ENCODE measurements around the gene PRMT3.

Gene PRMT3

GRCh38 chr11:20357150-20357549 is 30.4 kb upstream of the PRMT3 start:
- no peak for TF ChIP-seq CTCF (IDR thresholded peaks at IDR 0.05)

GRCh38 chr11:20360650-20361049 is 26.9 kb upstream of the PRMT3 start:
- no peak for TF ChIP-seq CTCF (IDR thresholded peaks at IDR 0.05)

- TF ChIP-seq CTCF (IDR thresholded peaks at IDR 0.05) = no peak
Observed at GRCh38 chr11:20362481-20362880, 25.0 kb upstream of the PRMT3 start.

GRCh38 chr11:20363149-20363499 is 24.4 kb upstream of the PRMT3 start:
- TF ChIP-seq CTCF (IDR thresholded peaks at IDR 0.05) = no peak

- TF ChIP-seq CTCF (IDR thresholded peaks at IDR 0.05) = no peak
Observed at GRCh38 chr11:20363500-20364340, 23.8 kb upstream of the PRMT3 start, which contains the start of gene HTATIP2. HTATIP2 (plus strand) TSS chr11:20363714; CDS start chr11:20364238, 524 bp downstream.

- TF ChIP-seq CTCF (IDR thresholded peaks at IDR 0.05) = no peak
Observed at GRCh38 chr11:20364341-20364792, 23.1 kb upstream of the PRMT3 start.

- TF ChIP-seq CTCF (IDR thresholded peaks at IDR 0.05) = no peak
Observed at GRCh38 chr11:20367313-20367948, 20.1 kb upstream of the PRMT3 start.

Data from LNCAP (cell line).